Tibial nerve (tissue), 3 donors: ENCODE measurements around the gene DTYMK.

Experiments used
- EP300 ChIP-seq, 2 donors: sonication (generic); formaldehyde crosslinking; IDR thresholded peaks; one replicate each; pipeline ENCODE4 v1.6.1; 2017; ENCODE audit warnings: antibody characterized with exemption in 2 of 2, mild to moderate bottlenecking in 1 of 2
- POLR2A ChIP-seq, 2 donors: fragments of 450-650 bp; IDR thresholded peaks; one replicate each; pipeline ENCODE4 v1.6.1; 2017; ENCODE audit warnings: antibody characterized with exemption in 2 of 2, mild to moderate bottlenecking in 2 of 2, moderate library complexity in 2 of 2

- TF ChIP-seq EP300 (IDR thresholded peaks at IDR 0.05) (no peak), POLR2A (IDR thresholded peaks at IDR 0.05) (no peak)
Measured at GRCh38 chr2:241724975-241725870, 38.6 kb upstream of the DTYMK start.
